ENCODE measurements around the gene RABGAP1L. TPM values are rescaled to one million over a fixed set of nuclear protein-coding genes. Genes with fewer than 3 reads are reported as not detected.

RABGAP1L gene
- total and polyA plus RNA-seq, 2 of the 8 experiments (the other 6 are each of a cell fraction or from before 2014, with no cell fraction given): 33.3 to 156 TPM

DNA sequence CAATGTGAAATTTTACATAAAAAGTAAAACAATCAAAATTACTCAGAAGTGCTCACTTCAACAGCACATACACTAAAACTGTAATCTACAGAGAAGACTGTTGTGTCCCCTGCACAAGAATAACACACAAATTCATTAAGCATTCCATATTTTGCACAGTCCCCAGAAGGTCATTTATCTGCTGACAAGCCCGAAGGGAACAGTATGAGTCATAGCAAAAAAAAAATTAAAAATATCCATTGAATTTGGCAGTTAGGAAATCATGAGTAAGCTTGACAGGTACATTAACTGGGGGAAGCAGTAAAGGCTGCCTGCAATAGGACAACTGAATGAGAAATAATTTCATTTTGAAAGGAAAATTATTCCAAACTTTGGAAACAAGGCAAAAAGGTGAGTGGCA, 837.2 kb downstream of the RABGAP1L start:
- Histone ChIP-seq H3K56ac (replicated peaks; ENCODE audit: insufficient read length, low read depth, low read length) (no peak overlapping the region), H2BK12ac (ENCODE audit: low read depth, low read length) (no peak overlapping the region), H3K9ac (replicated peaks in 1 of 4; ENCODE audit: extremely low read depth in 1 of 4, low read depth in 3 of 4, low read length in 3 of 4) (no peak overlapping the region), H3K23ac (ENCODE audit: insufficient read length) (no peak overlapping the region), H2BK120ac (replicated peaks; ENCODE audit: low read depth, low read length) (no peak overlapping the region), H2AFZ (ENCODE audit: low read length) (no peak overlapping the region), H3K18ac (ENCODE audit: extremely low read depth, low read length) (no peak overlapping the region), H3K36me3 (ENCODE audit: control insufficient read depth in 2 of 4, insufficient read depth in 4 of 4, low read length in 3 of 4) (peaks cover 0 to 24% (median 8%) of the 10 kb centered on the region in 4 experiments; a peak in 4 of 8 replicates), H2AK5ac (ENCODE audit: low read depth, low read length) (no peak overlapping the region), H3K9me3 (ENCODE audit: insufficient read depth in 2 of 2, low read depth in 1 of 2, low read length in 1 of 2) (no peaks in the 10 kb centered on the region), H4K5ac (ENCODE audit: insufficient read length, low read depth, low read length) (no peak overlapping the region), H2BK20ac (ENCODE audit: low read length) (no peak overlapping the region), H3K4ac (replicated peaks; ENCODE audit: insufficient read length, low read depth, low read length) (no peak overlapping the region), H4K8ac (ENCODE audit: extremely low read depth, insufficient read depth, low read length) (no peak overlapping the region), H3K4me1 (replicated peaks in 1 of 4; ENCODE audit: control insufficient read depth in 3 of 4, insufficient read depth in 4 of 4, low read length in 3 of 4) (peaks cover 0 to 4% (median 0%) of the 10 kb centered on the region in 4 experiments; a peak in 1 of 7 replicates), H3K79me1 (ENCODE audit: low read depth, low read length) (no peaks in the 10 kb centered on the region), H4K20me1 (replicated peaks in 1 of 2; ENCODE audit: control insufficient read depth in 1 of 2, insufficient read depth in 2 of 2, low read length in 2 of 2) (peaks cover 0 to 3% of the 10 kb centered on the region in 2 experiments), H3K79me2 (ENCODE audit: control insufficient read depth in 1 of 2, insufficient read depth in 2 of 2, low read length in 2 of 2) (peaks cover 14 to 15% of the 10 kb centered on the region in 2 experiments), H2BK15ac (ENCODE audit: low read length) (no peak overlapping the region), H3K27ac (ENCODE audit: low read depth, low read length) (no peak overlapping the region), H3K4me3 (ENCODE audit: extremely low read depth in 1 of 4, insufficient read depth in 2 of 4, low read depth in 3 of 4, low read length in 4 of 4) (no peak overlapping the region), H4K91ac (replicated peaks; ENCODE audit: insufficient read length, low read length) (no peak overlapping the region), H3K4me2 (ENCODE audit: insufficient read depth in 1 of 2, low read depth in 2 of 2, low read length in 2 of 2) (no peak overlapping the region), H3K27me3 (replicated peaks in 1 of 4; ENCODE audit: control insufficient read depth in 3 of 4, extremely low read depth in 1 of 4, insufficient read depth in 3 of 4, low read length in 3 of 4) (no peaks in the 10 kb centered on the region), H3K14ac (ENCODE audit: insufficient read length) (no peak overlapping the region), H2BK5ac (ENCODE audit: low read depth, low read length) (no peak overlapping the region), H3K23me2 (ENCODE audit: low read depth, low read length) (peaks cover 5% of the 10 kb centered on the region)
- POLR2A ChIA-PET (ENCODE audit: partially characterized antibody): interaction anchor here (1.5 to 1.7 kb wide), 2 partner anchors 10 to 116 kb away, joined by 6 to 8 read pairs; no protein-coding TSS in a partner anchor
- WGBS, 2 experiments (ENCODE audit: extremely low coverage in 1 of 2, insufficient coverage in 1 of 2, insufficient read length in 1 of 2, insufficient replicate concordance in 2 of 2, low coverage in 1 of 2, low lambda C conversion rate in 2 of 2, missing lambda C conversion rate in 1 of 2): 93% methylated on average over 1 of the region's 1 CpG; no CpG with 5 or more reads in 1 of the 2 experiments
- TF ChIP-seq CTBP2 (IDR thresholded peaks at IDR 0.05; ENCODE audit: borderline replicate concordance, insufficient read depth, insufficient read length, low read length): no peak
- TF ChIP-seq KDM1A (IDR thresholded peaks at IDR 0.05; ENCODE audit: borderline replicate concordance, low read length): no peak
- TF ChIP-seq RNF2 (IDR thresholded peaks at IDR 0.05; ENCODE audit: borderline replicate concordance, low read depth, low read length, missing control alignments, poor library complexity, severe bottlenecking): no peak
- no peak for TF ChIP-seq SIX5 (IDR thresholded peaks at IDR 0.05; ENCODE audit: low read depth, low read length)
- no peak for TF ChIP-seq ASH2L (IDR thresholded peaks at IDR 0.05; ENCODE audit: low read length)
- TF ChIP-seq POU5F1 (IDR thresholded peaks at IDR 0.05; ENCODE audit: low read depth, low read length): no peak
- TF ChIP-seq HDAC2 (IDR thresholded peaks at IDR 0.05; ENCODE audit: borderline replicate concordance in 1 of 2, low read depth in 2 of 2, low read length in 2 of 2): no peak
- no peak for TF ChIP-seq CEBPB (IDR thresholded peaks at IDR 0.05; ENCODE audit: low read depth, low read length)
- no peak for TF ChIP-seq CHD1 (IDR thresholded peaks at IDR 0.05; ENCODE audit: low read depth, low read length)
- no peak for TF ChIP-seq TAF1 (IDR thresholded peaks at IDR 0.05; ENCODE audit: low read depth, low read length)
- no peak for TF ChIP-seq FOSL1 (IDR thresholded peaks at IDR 0.05; ENCODE audit: insufficient read depth, low read depth, low read length)
- TF ChIP-seq ZNF274 (IDR thresholded peaks at IDR 0.05; ENCODE audit: borderline replicate concordance, extremely low read depth, low read length): no peak
- no peak for DNase-seq (ENCODE audit: low read depth in 1 of 2, low spot score in 2 of 2)
- no peak for FAIRE-seq
- CTCF ChIA-PET (ENCODE audit: partially characterized antibody): interaction anchor here (0.9 to 3.1 kb wide), 4 partner anchors 9 to 197 kb away, joined by 3 to 27 read pairs (median 4); no protein-coding TSS in a partner anchor

All from H1 (cell line).